Adrenal gland (tissue), 12 donors: ENCODE results near the gene GALNT4. TPM values are rescaled to one million over a fixed set of nuclear protein-coding genes. Genes with fewer than 3 reads are reported as not detected.

Experiments used
- DNase-seq, 7 donors: peaks; one replicate each; pipeline ENCODE4 v3.0.0-alpha.2; 2019 to 2020
- H3K27ac ChIP-seq, 5 donors: fragments of 200-600 bp; sonication (generic) in 4 of 5; 1 replicate in 3 of 5; 2 replicates in 2 of 5; pipeline versions ENCODE4 v1.5.1 to v1.8.0; 2016 to 2020; ENCODE audit warnings: mild to moderate bottlenecking in 1 of 5
- H3K27me3 ChIP-seq: fragments of 200-600 bp; 2 replicates; pipeline ENCODE4 v1.8.0; 2021
- H3K36me3 ChIP-seq, 2 donors: fragments of 200-600 bp; replicated peaks in 1 of 2; 1 replicate in 1 of 2; 2 replicates in 1 of 2; pipeline versions ENCODE4 v1.5.1 to v1.8.0; 2018 to 2022
- H3K4me1 ChIP-seq, 2 donors: fragments of 200-600 bp; replicated peaks in 1 of 2; 1 replicate in 1 of 2; 2 replicates in 1 of 2; pipeline versions ENCODE4 v1.5.1 to v1.8.0; 2018 to 2021
- H3K4me3 ChIP-seq, 4 donors: fragments of 200-600 bp; sonication (generic) in 3 of 4; one replicate each; pipeline ENCODE4 v1.5.1; 2016 to 2018
- H3K9me3 ChIP-seq, 3 donors: fragments of 200-600 bp; sonication (generic) in 1 of 3; replicated peaks in 1 of 3; 1 replicate in 2 of 3; 2 replicates in 1 of 3; pipeline versions ENCODE4 v1.5.1 to v1.8.0; 2016 to 2021
- CTCF ChIP-seq, 6 experiments: fragments of 450-650 bp in 4 of 6; fragments of 200-600 bp in 2 of 6; sonication (generic) in 1 of 6; IDR thresholded peaks; 1 replicate in 5 of 6; 2 replicates in 1 of 6; pipeline versions ENCODE4 v1.5.1 to v1.8.0; 2016 to 2021; ENCODE audit warnings: antibody characterized with exemption in 6 of 6, mild to moderate bottlenecking in 2 of 6, moderate library complexity in 1 of 6
- POLR2A ChIP-seq, 2 donors: fragments of 450-650 bp; IDR thresholded peaks; one replicate each; pipeline ENCODE4 v1.6.1; 2017; ENCODE audit warnings: antibody characterized with exemption in 2 of 2, mild to moderate bottlenecking in 2 of 2, moderate library complexity in 1 of 2
- whole genome bisulfite sequencing, 4 donors: extraction: QIAGEN DNeasy Blood & Tissue Kit in 2 of 4; methylation state at CpG; one replicate each; pipeline versions ENCODE4 v1.1.5 to v1.1.7; 2013 to 2017; 5-methylcytosine and 5-hydroxymethylcytosine counted together
- intact Hi-C, 2 donors: fragments of 100-400 bp; cut with DNase I; formaldehyde crosslinking; loops; one replicate each; pipeline versions ENCODE4 v1.14.1 to v1.15.0; 2022 to 2023
- polyA plus RNA-seq, 3 donors: library from polyadenylated mRNA; stranded (reverse); fragments of 200-250 nt in 2 of 3; fragments of 350-450 nt in 1 of 3; fragmentation: Illumina TruSeq in 1 of 3; extraction: RNeasy Lipid Tissue Mini Kit (QIAGEN cat#74804) in 1 of 3; gene quantifications; one replicate each; pipeline ENCODE4 v1.2.3, GENCODE V29; 2013 to 2014
- total RNA-seq, 9 donors: library from RNA; depleted of rRNA in 4 of 9; stranded (reverse); fragments of >200 nt in 4 of 9; fragments of 120-200 nt in 1 of 9; fragmentation: NEBNext Ultra II Directional in 1 of 9; extraction: Animal tissue kit (Norgen Biotek cat#: 25700) in 1 of 9; gene quantifications; one replicate each; pipeline versions ENCODE4 v1.1.0 to v1.2.4, GENCODE V29; 2013 to 2023
- donor health status: healthy with polysubstance abuse.
- donor health status: Bipolar disorder and iron deficiency.
- donor health status: DM: yes; HTN: yes; CAD: no.
- donor health status: DM: no; HTN: no; CAD: no.
- donor health status: DM: no; HTN: no; CAD: no.
- donor health status: DM: yes; HTN: yes; CAD: no.

Gene GALNT4
- total and polyA plus RNA-seq, 12 donors, result 0.74 to 7.2 (median 5.3) TPM

- intact Hi-C loops, result loop anchor here in 1 of 2 donors (10.0 kb wide), 3 partner anchors 173 to 1413 kb away; partner anchors contain the start of gene CCER1
- 89 to 95% (median 92%) methylated on average over 2 of the region's 2 CpGs for WGBS, 4 donors
- Histone ChIP-seq H3K27ac (no peak overlapping the region), H3K4me3 (no peak overlapping the region), H3K4me1 (peaks cover 0 to 14% of the 10 kb centered on the region in 2 donors), H3K36me3 (no peaks in the 10 kb centered on the region), H3K9me3 (no peaks in the 10 kb centered on the region), H3K27me3 (no peaks in the 10 kb centered on the region)
- TF ChIP-seq POLR2A (IDR thresholded peaks at IDR 0.05) (no peak), CTCF (IDR thresholded peaks at IDR 0.05) (no peak)
- DNase-seq, result no peak
These were observed 17.6 kb upstream of the GALNT4 start for GRCh38 chr12:89542236-89542635.

GRCh38 chr12:89540586-89540985 is 16.0 kb upstream of the GALNT4 start:
- Histone ChIP-seq H3K9me3 (no peaks in the 10 kb centered on the region), H3K27me3 (no peaks in the 10 kb centered on the region), H3K36me3 (no peaks in the 10 kb centered on the region), H3K27ac (no peak overlapping the region), H3K4me1 (peaks cover 0 to 14% of the 10 kb centered on the region in 2 donors), H3K4me3 (no peak overlapping the region)
- 68 to 95% (median 85%) methylated on average over 3 of the region's 3 CpGs for WGBS, 4 donors
- DNase-seq, result peak in 1 of 7 donors; percentile 58
- TF ChIP-seq POLR2A (IDR thresholded peaks at IDR 0.05) (no peak), CTCF (IDR thresholded peaks at IDR 0.05) (no peak)
- intact Hi-C loops, result loop anchor here in 1 of 2 donors (10.0 kb wide), 3 partner anchors 174 to 1414 kb away; partner anchors contain the start of gene CCER1

GRCh38 chr12:89539426-89540223 is 15.0 kb upstream of the GALNT4 start:
- TF ChIP-seq CTCF (IDR thresholded peaks at IDR 0.05), result no peak
- TF ChIP-seq POLR2A (IDR thresholded peaks at IDR 0.05), result no peak
- Histone ChIP-seq H3K36me3 (no peaks in the 10 kb centered on the region), H3K27me3 (no peaks in the 10 kb centered on the region), H3K27ac (no peak overlapping the region), H3K4me1 (peaks cover 0 to 10% of the 10 kb centered on the region in 2 donors), H3K4me3 (no peak overlapping the region), H3K9me3 (no peaks in the 10 kb centered on the region)
- intact Hi-C loops, result loop anchor here in 1 of 2 donors (10.0 kb wide), 3 partner anchors 175 to 1415 kb away; partner anchors contain the start of gene CCER1
- DNase-seq, result no peak
- 63 to 82% (median 73%) methylated on average over 5 of the region's 5 CpGs for WGBS, 4 donors

- Histone ChIP-seq H3K4me3 (no peak overlapping the region), H3K36me3 (no peaks in the 10 kb centered on the region), H3K27me3 (no peaks in the 10 kb centered on the region), H3K27ac (no peak overlapping the region), H3K4me1 (peaks cover 0 to 6% of the 10 kb centered on the region in 2 donors), H3K9me3 (no peaks in the 10 kb centered on the region)
- WGBS, 4 donors, result 84 to 97% (median 90%) methylated on average over 4 of the region's 4 CpGs
- TF ChIP-seq CTCF (IDR thresholded peaks at IDR 0.05) (no peak), POLR2A (IDR thresholded peaks at IDR 0.05) (no peak)
- intact Hi-C loops, result no loop called here
- DNase-seq, result no peak
These were observed 14.3 kb upstream of the GALNT4 start for GRCh38 chr12:89538897-89539296.
